Activated CD8-positive, alpha-beta memory T cell treated with anti-CD3 and anti-CD28 coated beads, Interleukin-2, amount 50 U/mL, for 48 hours (primary cell): ENCODE data around the gene ISCU.
"Not testable (repeated sequence)": the region's sequence is repeated elsewhere in the genome, so short reads cannot be mapped to it uniquely, and the experiment has no call there.

Experiments
- DNase-seq: peaks from one replicate; pipeline ENCODE4 v3.0.0-alpha.2; 2020

Gene ISCU

GRCh38 chr12:108572166-108572790, 9.9 kb downstream of the ISCU start:
- peak; percentile 49 for DNase-seq

DNA sequence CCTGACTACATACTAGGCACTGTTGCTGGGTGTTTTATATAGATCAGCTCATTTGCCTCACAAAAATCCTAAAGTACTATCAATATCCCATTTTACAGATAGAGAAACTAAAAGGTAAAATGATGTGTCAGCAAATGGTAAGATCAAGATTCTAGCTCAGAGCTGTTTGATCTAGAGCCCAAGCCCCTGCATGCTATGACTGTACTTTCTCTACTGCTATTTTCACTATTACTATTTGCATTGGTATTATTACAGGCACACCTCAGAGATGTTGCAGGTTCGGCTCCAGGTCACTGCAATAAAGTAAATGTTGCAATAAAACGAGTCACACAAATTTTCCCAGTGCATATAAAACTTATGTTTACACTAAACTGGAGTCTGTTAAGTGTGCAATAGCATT, 10.9 kb downstream of the ISCU start:
- peak; percentile 51 for DNase-seq

- not testable (repeated sequence) for DNase-seq
These were observed 11.9 kb downstream of the ISCU start for GRCh38 chr12:108574276-108574675.

- DNase-seq, result peak; percentile 25
These were observed 13.0 kb downstream of the ISCU start for GRCh38 chr12:108575199-108575912.

- no peak for DNase-seq
These were observed 14.4 kb downstream of the ISCU start for GRCh38 chr12:108576660-108577234.

DNA sequence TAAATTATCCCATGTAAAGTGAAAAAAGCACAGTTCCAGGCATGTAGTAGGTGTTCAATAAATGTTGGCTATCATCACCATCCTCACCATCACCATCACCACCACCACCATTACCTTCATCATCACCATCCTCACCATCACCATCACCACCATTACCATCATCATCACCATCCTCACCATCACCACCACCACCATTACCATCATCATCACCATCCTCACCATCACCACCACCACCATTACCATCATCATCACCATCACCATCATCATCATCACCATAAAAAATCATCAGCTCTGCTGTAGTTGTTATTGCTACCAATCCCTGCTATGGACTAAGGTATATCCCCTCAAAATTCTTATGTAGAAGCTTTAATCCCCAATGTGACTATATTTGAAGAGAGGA, 15.1 kb downstream of the ISCU start:
- no peak for DNase-seq

GRCh38 chr12:108578264-108578663, 15.9 kb downstream of the ISCU start:
- DNase-seq, result no peak

DNA sequence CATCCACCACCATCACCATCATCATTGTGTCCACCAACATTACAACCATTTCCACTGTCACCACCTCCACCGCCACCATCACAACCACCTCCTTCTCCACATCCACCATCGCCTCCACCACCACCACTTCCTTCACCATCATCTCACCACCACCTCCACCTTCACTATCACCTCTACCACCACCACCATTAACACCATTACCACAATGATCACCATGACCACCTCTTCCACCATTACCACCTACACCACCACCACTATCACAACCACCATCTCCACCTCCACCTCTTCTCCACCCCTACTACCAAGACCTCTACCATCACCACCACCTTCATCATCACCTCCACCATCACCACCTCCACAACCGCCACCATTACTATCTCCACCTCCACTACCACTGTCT, 16.4 kb downstream of the ISCU start:
- no peak for DNase-seq

DNA sequence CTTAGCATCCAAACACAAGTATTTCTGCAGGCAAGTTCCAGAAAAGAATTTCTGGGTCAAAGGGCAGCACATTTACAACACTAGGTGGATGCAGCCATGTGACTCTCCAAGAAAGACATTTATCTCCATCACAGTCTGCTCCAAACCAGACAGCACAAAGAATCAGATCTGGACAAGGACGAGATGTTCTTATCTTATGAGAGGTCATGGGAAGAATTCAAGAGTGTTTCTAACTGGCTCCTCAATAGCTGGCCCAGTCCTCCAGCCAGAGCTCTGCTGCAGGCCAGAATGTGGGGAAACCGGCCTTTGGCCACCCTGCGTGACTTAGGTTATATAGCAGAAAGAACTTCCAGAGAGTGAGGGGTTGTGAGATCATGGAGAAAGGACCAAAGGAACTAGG, 18.1 kb downstream of the ISCU start:
- no peak for DNase-seq

DNA sequence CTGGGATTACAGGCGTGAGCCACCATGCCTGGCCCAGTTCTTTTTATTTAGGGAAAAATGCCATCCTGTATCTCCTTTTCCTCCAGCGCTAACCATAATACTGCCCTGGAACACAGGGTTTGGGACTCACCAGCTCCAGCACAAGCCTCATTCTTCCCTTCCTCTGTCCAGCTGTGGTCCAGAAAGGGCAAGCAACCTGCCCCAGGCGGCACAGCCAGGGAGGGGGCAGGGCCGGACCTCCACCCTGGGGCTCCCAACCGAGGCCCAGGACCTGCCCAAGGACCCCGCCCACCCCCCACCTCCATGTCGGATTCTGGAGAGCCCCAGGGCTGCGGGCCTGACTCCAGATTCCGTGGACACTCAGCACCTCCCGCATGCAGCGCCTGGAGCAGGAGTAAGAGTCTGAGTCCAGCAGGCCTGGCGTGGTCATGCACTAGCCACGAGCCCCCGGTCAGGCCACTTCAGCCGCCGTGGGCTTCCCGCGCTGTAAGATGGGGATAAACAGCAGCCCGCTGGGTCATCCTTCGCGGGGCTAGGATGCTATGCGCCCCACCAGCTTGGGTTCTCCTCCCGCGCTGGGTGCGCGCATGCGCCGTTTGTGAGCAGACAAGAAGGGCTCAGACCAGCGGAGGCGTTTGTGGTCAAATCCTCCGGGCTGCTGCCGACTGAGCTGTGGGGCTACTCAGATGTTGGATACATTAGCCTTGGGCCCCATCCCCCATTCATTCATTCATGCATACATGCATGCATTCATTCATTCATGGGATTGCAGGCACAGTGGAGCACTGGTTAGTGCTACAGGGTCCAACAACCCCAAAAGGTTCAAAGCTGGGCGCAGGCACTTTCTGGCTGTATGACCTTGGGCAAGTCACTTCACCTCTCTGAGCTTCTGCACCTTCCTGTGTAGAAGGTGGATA, 19.2 kb downstream of the ISCU start:
- DNase-seq, result no peak

DNA sequence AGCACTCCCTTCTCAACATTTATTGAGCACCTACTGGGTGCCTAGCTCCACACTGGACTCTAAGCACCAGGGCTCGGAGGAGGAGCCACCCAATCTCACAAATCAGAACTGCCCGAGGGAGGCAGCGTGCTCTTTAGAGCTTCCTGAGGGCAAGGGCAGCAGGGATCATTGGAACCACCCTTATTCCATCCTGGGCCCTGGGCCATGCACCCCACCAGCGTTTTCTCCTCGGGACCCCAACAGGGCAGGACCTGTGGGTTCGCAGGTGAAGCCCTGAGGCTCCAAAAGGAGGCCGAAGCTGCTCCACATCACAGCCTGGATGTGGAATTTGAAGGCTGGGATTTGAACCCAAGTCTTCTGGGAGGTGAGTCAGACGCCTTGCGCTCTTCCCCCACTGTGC, 20.1 kb downstream of the ISCU start:
- no peak for DNase-seq

DNA sequence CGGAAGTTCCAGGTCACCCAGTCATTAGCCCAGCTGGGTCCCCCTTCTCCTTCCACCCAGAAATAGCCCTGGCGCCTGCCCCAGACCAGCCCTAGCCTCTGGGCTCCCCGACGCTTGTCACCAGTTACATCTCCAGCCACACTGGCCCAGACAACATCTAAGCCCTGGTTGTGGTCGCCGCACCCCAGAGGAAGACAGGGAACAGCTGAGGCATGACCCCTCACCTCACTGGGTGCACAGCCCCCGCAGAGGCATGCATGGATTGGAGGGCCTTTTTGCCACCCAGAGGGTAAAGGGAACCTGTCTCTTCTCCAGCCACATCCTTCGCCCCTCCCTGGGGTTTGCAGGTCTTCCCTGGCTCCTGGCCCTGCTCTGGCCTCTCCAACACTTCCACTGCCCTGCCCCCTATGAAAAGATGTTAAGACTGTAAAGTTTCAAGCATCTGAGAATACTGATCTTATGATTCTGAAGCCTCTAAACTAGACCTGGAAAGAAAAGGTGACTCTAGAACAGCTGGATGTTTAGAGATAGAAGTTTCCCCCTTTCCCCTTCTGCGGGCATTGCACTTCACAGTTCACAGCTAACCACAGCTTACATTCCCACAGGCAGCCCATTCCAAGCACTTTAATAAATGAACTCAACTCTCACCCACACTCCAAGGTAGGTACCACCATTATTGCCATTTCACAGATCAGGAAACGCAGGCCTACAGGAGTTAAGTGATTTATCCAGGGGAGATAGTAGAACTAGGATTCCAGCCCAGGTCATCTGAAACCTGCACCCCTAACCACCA, 20.8 kb downstream of the ISCU start:
- DNase-seq, result no peak

GRCh38 chr12:108583991-108584390, 21.6 kb downstream of the ISCU start:
- no peak for DNase-seq

- DNase-seq, result no peak
These were observed 22.2 kb downstream of the ISCU start for GRCh38 chr12:108584456-108585065.

GRCh38 chr12:108585864-108586263, 23.5 kb downstream of the ISCU start:
- DNase-seq, result no peak

- no peak for DNase-seq
These were observed 23.9 kb downstream of the ISCU start for GRCh38 chr12:108586306-108586705.

- no peak for DNase-seq
These were observed 25.4 kb downstream of the ISCU start for GRCh38 chr12:108587826-108588225.

DNA sequence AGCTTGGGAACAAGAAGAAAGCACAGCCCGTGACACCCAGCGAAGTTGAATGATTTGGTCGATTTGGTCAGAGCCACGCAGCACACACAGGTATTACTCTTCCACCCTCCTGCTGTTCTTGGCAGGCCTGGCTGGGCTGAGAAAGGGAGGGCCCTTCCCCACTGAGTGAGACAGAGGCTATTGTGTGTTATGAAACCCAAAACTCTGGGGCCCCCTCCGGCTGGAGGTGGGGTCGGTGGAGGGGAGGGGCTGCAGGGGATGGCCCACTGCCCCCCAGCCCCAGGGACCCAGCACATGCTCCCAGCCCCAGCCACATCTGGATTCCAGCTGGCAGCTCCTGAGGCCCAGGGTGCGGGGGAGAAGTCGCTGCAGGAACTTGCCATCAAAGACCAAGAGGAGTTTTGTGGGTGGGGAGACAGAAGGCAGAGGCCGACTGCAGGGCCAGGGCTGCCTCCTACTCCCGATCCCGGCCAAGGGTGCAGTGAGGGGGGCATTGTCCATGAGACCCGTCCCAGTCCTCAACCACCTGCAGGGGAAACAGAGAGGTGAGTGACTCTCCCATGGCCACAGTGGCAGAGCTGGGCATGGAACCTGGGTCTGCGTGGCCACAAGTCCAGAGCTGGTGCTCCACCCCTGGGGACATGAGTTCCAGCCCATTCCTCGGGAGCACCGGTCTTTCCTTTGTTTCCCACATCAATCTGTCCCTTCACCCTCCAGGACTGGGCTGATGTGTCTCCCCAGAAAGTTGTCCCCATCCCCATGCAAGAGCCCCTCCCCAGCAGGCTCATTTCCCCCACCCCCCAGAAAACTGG, 26.8 kb downstream of the ISCU start:
- no peak for DNase-seq

DNA sequence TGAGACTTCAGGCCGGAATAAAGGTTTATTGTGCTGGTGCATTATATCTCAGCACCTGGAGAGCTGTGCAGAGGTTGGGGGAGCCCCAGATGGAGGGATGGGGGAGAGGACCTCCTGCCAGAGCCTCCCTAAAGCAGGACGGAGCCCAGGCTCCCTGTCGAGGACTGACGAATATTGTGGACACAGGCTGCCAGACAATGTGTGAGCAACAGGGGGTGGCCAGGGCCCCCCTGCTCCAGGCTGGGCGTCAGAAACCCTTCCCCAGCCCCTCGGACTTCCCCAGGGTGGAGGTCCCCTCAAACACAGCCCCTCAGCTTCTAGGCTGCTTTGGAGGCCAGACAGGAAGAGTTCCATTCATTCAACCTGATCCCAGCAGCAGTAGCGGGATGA, 27.4 kb downstream of the ISCU start:
- DNase-seq, result no peak

DNA sequence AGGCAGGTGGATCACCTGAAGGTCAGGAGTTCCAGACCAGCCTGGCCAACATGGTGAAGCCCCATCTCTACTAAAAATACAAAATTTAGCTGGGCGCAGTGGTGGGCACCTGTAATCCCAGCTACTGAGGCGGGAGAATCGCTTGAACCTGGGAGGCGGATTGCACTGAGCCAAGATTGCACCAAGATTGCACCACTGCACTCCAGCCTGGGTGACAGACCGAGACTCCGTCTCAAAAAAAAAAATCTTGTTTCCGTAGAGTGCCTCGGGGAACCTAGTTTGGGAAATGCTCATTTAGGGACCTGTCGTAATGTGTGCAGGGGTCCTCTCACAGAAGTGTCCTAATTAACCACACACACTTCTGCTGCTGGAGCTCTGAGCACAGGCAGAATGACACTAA, 28.1 kb downstream of the ISCU start:
- DNase-seq, result not testable (repeated sequence)
